SU-DHL-6 (cell line): Measurements from ENCODE around the gene DLX4.

ENCODE experiments used
- H2AFZ ChIP-seq: fragments of 200-600 bp; sonication (generic); 2 replicates; pipeline ENCODE4 v1.6.1; 2014; ENCODE audit warnings: low read depth, mild to moderate bottlenecking, moderate library complexity, mixed read lengths, antibody characterized with exemption, low read length; ENCODE audit not compliant: severe bottlenecking
- H3F3A ChIP-seq: fragments of 200-600 bp; shearing (Covaris generic); 2 replicates; pipeline ENCODE4 v1.6.0; 2016; ENCODE audit warnings: antibody characterized with exemption, mild to moderate bottlenecking; ENCODE audit not compliant: insufficient read depth
- H3K27ac ChIP-seq: fragments of 200-600 bp; sonication (generic); 2 replicates; pipeline ENCODE4 v1.5.1; 2016; ENCODE audit warnings: low read depth, mild to moderate bottlenecking, low read length, moderate library complexity, mixed read lengths
- H3K27me3 ChIP-seq: fragments of 200-600 bp; sonication (generic), shearing (Covaris generic); 2 replicates; pipeline ENCODE4 v1.6.0; 2014; ENCODE audit warnings: mild to moderate bottlenecking, low read length
- H3K36me3 ChIP-seq: fragments of 200-600 bp; sonication (generic); 2 replicates; pipeline ENCODE4 v1.6.1; 2014; ENCODE audit warnings: mild to moderate bottlenecking, low read length, mixed read lengths
- H3K4me2 ChIP-seq: fragments of 300-600, 200-600 bp; shearing (Covaris generic), sonication (generic); 2 replicates; pipeline ENCODE4 v1.6.0; 2014; ENCODE audit warnings: low read length, low read depth, mild to moderate bottlenecking; ENCODE audit not compliant: poor library complexity, severe bottlenecking
- H3K4me3 ChIP-seq: fragments of 200-600 bp; sonication (generic); 2 replicates; pipeline ENCODE4 v1.5.1; 2014; ENCODE audit warnings: antibody characterized with exemption, low read length, mild to moderate bottlenecking, mixed read lengths; ENCODE audit not compliant: insufficient read depth, poor library complexity, severe bottlenecking
- H3K79me2 ChIP-seq: fragments of 200-600 bp; sonication (generic); 2 replicates; pipeline ENCODE4 v1.6.1; 2014; ENCODE audit warnings: mild to moderate bottlenecking, low read length, moderate library complexity; ENCODE audit not compliant: insufficient read depth
- H3K9ac ChIP-seq: fragments of 200-600 bp; sonication (generic); 2 replicates; pipeline ENCODE4 v1.7.0; 2014; ENCODE audit warnings: mild to moderate bottlenecking, low read length
- H3K9me2 ChIP-seq: fragments of 200-600 bp; sonication (generic); replicated peaks from 2 replicates; pipeline ENCODE4 v1.6.1; 2014; ENCODE audit warnings: low read length; ENCODE audit not compliant: insufficient read depth
- H3K9me3 ChIP-seq: fragments of 200-600 bp; sonication (generic); 2 replicates; pipeline ENCODE4 v1.6.1; 2014; ENCODE audit warnings: low read length, mixed read lengths; ENCODE audit not compliant: insufficient read depth
- H4K20me1 ChIP-seq: fragments of 200-600 bp; sonication (generic); 2 replicates; pipeline ENCODE4 v1.6.1; 2014; ENCODE audit warnings: low read depth, mild to moderate bottlenecking, antibody characterized with exemption, low read length, moderate library complexity, mixed read lengths
- EZH2phosphoT487 ChIP-seq: fragments of 200-600 bp; sonication (generic), shearing (Covaris generic); conservative IDR thresholded peaks from 2 replicates; pipeline ENCODE4 v1.6.1; 2018; ENCODE audit warnings: mild to moderate bottlenecking, antibody characterized with exemption, low read length, moderate library complexity, mixed read lengths
- TF ChIP-seq, protein P1 (sequence below): fragments of 200-600 bp; sonication (generic); IDR thresholded peaks from one replicate; pipeline ENCODE4 v1.5.1; 2017; ENCODE audit warnings: antibody characterized with exemption, mild to moderate bottlenecking, low read length, moderate library complexity; ENCODE audit not compliant: insufficient read depth, poor library complexity, severe bottlenecking

DLX4 gene

DNA sequence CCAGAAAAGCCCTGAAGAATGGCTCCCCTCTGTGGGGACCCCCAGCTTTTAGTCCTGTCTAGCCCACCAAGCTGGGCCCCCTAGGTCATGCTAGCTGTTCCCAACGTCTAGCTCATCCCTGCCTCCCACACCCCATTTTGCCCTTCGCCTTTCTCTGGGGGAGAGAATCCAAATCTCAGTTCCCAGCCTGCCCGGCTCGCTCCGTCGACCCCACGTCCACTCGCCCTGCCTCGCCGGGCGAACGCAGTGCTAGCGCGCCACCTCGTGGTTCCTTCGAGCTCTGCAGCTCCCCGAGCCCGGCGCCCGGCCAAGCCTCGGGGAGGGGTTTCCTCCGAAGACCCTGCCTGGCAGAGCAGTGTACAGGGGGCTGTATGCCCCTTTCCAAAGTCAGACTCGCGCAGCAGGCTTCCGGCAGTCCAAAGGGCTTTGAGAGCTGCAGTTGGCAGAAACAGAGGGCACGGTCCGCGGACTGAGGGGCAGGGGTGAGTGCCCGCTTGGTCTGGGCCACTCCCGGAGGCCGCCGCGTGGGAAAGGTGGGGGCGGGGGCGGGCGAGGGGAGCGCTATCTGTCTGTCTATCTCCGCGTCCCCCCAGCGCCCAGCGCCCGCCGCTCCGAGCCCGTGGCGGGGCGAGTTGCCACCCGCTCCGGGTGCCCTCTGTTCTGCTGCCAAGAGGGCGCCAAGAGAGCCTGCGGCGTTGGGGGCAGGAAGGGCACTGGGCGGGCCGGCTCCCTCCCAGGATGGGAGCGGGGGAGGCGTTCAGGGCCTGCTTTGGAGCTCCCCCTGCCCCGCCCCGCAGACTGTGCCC is 27.7 kb downstream of the DLX4 start:
- Histone ChIP-seq H3F3A (no peaks in the 10 kb centered on the region), H3K4me3 (no peak overlapping the region), H3K27ac (no peak overlapping the region), H2AFZ (no peak overlapping the region), H3K9ac (no peak overlapping the region), H3K79me2 (no peaks in the 10 kb centered on the region), H3K27me3 (no peaks in the 10 kb centered on the region), H4K20me1 (no peaks in the 10 kb centered on the region), H3K36me3 (no peaks in the 10 kb centered on the region), H3K9me2 (no peaks in the 10 kb centered on the region), H3K4me2 (no peak overlapping the region), H3K9me3 (no peaks in the 10 kb centered on the region)
- TF ChIP-seq, protein P1, sequence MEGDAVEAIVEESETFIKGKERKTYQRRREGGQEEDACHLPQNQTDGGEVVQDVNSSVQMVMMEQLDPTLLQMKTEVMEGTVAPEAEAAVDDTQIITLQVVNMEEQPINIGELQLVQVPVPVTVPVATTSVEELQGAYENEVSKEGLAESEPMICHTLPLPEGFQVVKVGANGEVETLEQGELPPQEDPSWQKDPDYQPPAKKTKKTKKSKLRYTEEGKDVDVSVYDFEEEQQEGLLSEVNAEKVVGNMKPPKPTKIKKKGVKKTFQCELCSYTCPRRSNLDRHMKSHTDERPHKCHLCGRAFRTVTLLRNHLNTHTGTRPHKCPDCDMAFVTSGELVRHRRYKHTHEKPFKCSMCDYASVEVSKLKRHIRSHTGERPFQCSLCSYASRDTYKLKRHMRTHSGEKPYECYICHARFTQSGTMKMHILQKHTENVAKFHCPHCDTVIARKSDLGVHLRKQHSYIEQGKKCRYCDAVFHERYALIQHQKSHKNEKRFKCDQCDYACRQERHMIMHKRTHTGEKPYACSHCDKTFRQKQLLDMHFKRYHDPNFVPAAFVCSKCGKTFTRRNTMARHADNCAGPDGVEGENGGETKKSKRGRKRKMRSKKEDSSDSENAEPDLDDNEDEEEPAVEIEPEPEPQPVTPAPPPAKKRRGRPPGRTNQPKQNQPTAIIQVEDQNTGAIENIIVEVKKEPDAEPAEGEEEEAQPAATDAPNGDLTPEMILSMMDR = peak; percentile 88
- TF ChIP-seq EZH2phosphoT487 = no peak

GRCh38 chr17:49997301-49997650 is 28.3 kb downstream of the DLX4 start:
- no peaks in the 10 kb centered on the region for H3K79me2 ChIP-seq
- no peak overlapping the region for H3K27ac ChIP-seq
- H3K27me3 ChIP-seq = no peaks in the 10 kb centered on the region
- TF ChIP-seq, protein P1 = no peak
- no peak for TF ChIP-seq EZH2phosphoT487
- no peaks in the 10 kb centered on the region for H3K9me3 ChIP-seq
- H3K36me3 ChIP-seq = no peaks in the 10 kb centered on the region
- H3K9ac ChIP-seq = no peak overlapping the region
- H2AFZ ChIP-seq = no peak overlapping the region
- H3K9me2 ChIP-seq = no peaks in the 10 kb centered on the region
- no peaks in the 10 kb centered on the region for H4K20me1 ChIP-seq
- no peaks in the 10 kb centered on the region for H3F3A ChIP-seq
- no peak overlapping the region for H3K4me3 ChIP-seq
- H3K4me2 ChIP-seq = no peak overlapping the region

DNA sequence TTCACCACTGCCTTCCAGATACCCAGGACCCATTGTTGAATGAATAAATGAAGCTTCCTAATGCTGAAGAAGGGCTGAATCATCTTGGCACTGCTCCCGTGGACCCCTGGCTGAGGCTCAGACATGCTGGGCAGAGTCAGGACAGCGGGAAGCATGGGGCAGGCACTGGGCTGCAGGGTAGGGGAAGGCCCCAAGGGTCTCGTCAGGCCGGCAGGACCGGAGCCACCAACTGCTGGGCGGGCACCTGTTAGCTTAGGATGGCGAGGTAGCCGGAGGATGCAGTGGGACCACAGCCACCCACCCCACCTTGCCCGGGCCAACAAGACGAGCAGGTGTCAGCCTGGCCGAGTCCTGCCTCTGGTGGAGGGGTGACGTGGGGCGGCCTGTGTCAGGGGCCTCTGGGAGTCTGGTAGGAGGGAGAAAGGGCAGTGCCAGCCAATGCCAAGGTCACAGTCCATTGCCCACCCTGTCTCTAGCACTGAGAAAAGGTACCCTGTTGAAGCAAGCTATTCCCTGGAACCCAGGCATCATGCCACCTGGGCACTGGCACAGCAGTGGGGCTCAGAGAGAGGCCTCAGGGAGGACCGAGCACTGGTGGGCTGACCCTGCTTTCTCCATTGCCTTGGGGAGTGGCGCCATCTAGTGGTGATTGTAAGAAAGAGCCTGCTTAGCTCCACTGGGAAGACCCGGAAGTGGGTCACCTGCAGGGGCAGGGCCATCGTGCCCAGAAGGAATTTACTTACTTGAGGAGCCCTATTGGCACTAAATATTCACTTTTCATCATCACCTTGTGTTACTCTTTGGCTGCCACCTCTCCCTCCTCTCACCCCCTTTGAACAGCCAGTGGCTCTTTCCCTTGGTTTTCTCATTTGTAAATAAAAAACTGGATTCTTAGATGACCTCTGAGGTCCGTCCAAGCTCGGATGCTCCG is 29.0 kb downstream of the DLX4 start:
- TF ChIP-seq EZH2phosphoT487 = no peak
- TF ChIP-seq, protein P1 = peak; percentile 76
- peak overlapping the region; percentile 95 for H2AFZ ChIP-seq
- no peak overlapping the region for H3K9ac ChIP-seq
- no peaks in the 10 kb centered on the region for H3K9me2 ChIP-seq
- H3K4me2 ChIP-seq = peak overlapping the region; percentile 16
- H3K27ac ChIP-seq = no peak overlapping the region
- no peaks in the 10 kb centered on the region for H3K27me3 ChIP-seq
- no peaks in the 10 kb centered on the region for H3F3A ChIP-seq
- H3K9me3 ChIP-seq = no peaks in the 10 kb centered on the region
- H3K79me2 ChIP-seq = no peaks in the 10 kb centered on the region
- no peaks in the 10 kb centered on the region for H3K36me3 ChIP-seq
- H3K4me3 ChIP-seq = no peak overlapping the region
- no peaks in the 10 kb centered on the region for H4K20me1 ChIP-seq
